HK-2 (cell line): ENCODE data around the gene HIGD1B.

Experiments
- DNase-seq: peaks from one replicate; pipeline ENCODE4 v3.0.0-alpha.2; 2018; ENCODE audit not compliant: unreplicated experiment

HIGD1B gene

DNA sequence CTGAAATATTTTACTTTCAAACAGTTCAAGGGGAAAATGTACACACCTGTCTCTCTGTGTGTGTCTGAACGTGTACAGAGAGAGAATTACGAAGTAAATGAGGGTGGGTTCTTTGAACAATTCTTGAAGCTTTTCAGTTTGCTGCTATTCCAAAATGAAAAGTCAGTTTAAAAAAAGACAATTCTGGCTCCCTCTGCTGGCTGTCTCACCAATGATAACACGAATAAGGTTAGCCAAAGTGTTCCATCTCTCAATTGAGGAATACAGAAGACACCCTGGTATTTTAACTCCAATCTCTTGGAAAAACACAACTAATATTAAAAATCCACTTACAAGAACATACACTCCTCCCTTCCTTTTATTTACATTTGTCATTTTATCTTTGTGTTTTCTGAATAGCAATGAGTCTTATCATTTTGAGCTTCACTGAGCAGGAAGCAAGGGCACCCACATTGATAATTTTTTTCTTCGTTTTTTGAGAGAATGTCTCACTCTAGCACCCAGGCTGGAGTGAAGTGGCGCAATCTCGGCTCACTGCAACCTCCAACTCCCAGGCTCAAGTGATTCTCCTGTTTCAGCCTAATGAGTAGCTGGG lies 31.0 kb downstream of the HIGD1B start:
- DNase-seq = no peak

DNA sequence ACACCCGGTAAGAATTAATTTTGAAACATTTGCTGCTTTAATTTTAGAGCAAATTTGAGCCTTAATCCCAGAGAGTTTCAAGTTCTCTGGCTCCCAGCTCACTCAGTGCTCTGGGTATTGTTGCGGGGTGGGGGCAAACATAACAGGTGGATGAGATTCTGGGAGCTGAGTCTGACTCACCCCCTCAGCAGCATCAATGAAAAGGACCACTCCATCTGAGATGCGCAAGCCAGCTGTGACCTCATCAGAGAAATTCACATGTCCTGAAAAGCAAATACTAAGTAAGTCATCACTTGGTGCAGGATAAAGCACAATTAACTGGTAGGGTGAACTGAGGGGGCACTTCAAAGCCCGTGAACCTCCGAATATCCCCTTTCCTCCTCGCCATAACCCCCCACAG lies 31.7 kb downstream of the HIGD1B start:
- DNase-seq = no peak

DNA sequence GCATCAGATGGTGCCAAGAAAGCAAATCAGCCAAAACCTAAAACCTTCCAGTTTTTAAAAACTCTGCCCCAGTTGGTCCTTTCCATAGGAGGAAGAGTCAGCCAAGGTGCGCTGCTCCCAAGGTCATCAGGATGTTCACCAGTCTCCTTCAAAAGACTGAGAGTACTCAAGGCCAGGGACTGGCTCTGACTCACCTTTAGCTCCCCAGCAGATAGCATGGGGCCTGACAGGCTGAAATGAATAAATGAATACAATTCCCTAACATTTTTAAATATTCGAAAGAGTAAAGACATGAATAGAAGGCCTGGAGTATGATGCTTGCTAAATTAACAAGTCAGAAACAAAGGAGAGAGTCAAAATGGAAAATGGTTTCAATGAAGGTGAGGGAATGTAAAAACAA lies 32.4 kb downstream of the HIGD1B start:
- DNase-seq = no peak

DNA sequence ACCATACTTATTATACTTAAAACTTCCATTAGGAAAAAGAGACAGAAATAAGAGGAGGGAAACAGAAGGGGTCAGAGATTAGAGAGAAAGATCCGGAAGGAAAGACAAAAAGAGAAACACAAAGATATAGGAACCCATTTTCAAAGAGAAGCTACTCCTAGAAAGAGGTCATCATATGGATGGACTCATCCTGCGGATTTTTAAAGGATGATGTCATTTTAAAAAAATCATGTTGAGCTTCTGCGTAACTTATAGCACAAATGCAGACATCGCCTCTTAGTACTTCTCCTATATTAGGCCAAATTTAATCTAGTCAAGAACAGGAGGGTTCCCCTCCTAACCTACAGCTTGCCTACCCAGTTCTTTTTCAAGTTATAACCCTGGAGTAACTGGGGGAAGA lies 33.5 kb downstream of the HIGD1B start:
- DNase-seq = no peak

DNA sequence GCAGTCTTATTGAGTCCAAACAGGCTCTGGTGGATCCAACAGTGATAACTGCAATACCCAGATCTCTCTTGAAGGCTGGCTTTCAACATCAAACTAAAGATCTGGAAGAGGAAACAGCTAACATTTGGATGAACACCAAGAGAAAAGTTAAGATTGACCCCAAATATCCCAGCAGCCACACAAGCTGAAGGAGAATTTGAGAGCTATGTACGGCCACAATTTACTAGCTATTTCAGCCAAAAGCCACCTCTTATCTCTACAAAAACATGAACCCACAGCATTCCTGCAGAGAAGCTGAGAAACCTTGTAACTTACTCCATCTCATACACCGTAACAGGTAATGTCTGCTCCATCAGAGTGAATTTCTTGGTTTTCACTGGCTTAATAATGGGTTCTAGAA lies 37.3 kb downstream of the HIGD1B start:
- DNase-seq = no peak

DNA sequence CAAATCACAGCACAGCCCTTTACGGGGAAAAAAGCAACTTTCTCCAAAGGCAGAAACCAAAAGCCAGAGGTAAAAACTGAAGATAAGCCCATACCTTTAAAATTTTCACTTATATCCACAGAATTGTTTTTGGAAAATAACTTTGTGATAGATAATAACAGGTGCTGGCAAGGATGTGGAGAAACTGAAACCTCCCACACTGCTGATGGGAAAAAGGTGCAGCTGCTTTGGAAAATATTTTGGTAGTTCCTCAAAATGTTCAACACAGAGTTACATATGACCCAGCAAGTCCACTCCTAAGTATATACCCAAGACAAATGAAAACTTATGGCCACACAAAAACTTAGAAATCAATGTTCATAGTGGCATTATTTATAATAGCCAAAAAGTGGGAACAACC lies 39.3 kb downstream of the HIGD1B start:
- DNase-seq = no peak

DNA sequence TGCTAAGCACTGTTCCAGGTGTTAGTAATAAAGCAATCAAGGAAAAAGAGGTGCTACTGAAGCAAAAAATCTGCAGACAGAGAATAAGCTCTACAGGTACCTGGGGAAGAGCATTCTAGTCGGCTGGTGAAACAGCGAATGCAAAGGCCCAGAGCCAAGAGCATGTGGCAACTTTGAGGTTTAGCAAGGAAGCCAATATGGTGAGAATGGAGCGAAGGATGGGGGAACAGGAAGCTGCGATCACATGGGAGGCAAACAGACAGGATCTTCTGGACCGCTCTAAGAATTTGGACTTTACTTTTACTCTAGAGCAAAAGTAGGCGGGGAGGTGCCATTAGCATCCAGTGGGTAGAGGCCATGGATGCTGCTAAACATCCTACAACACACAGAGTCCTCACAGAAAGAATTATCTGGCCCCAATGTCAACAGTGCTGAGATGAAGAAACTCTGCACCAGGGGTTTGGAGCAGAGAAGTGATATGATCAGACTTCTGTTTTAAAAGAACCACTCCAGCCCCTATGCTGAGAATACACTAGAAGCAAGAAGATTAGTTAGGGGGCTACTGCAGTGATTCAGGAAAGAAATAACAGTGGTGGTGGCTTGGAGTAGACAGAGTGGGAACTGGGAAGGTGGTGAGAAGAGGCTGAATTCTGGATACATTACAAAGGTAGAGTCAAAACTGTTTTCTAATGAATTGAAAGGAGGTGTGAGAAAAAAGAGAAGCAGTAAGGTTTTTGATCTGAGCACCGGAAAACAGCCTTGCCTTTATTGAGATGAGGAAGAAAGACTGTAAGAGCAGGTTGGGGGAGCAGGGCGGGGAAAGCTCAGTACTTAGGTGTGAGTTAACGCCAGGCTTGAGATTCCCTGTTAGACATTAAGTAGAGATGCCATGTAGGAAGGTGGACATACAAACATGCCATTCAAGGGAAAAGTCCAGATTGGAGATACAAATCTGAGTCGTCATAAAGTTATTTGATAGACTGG lies 40.6 kb downstream of the HIGD1B start:
- DNase-seq = no peak

DNA sequence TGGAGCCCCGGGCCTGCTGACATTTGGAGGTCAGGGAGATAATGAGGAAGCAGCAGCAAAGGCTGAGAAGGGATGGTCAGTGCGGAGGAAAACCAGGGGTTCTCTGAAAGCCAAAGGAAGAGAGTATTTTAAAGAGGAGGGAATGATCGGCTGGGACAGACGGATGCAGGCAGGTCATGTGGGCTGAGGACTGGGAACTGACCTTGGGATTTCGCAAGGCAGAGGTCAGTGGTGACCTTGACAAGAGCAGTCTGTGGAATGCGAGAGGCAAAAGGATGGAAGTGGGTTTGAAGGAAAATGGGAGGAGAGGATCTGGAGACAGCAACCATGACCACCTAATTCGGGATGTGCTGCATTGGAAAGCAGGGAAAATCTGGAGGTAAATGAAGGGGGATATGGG lies 41.3 kb downstream of the HIGD1B start:
- no peak for DNase-seq

DNA sequence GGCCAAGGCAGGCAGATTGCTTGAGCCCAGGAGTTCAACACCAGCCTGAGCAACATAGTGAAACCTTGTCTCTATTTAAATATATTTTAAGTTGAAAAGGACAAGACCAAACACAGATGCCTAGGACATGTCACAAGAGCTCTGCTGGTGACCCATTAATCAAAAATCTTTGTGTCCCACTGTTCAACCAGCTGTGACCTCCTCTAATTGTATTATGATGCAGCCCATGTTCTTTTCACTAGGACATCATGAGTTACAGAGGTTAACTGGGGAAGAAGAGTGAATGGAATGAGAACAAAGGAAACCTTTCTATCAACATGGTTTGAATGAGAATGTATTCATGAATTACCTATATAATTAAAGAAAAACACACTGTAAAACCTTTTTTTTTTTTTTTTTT lies 44.6 kb downstream of the HIGD1B start:
- no peak for DNase-seq

DNA sequence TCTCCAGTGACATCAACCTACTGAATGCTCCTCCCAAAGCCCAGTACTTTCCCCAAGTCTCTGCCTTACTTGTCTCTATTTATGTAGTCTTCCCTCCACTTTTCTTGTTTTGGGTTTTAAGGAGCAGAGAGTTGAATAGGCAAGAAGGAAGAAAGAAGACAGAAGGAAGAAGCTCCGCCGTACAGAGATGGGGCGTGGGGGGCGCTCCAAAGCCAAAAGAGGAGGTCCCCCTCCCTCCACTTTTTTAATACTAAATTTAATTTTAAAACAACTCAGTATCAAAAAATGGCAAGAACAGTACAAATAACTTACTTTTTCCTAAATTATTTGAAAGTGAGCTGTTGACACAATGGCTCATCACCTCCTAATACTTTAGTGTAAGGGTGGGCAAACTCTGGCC lies 47.0 kb downstream of the HIGD1B start:
- no peak for DNase-seq

DNA sequence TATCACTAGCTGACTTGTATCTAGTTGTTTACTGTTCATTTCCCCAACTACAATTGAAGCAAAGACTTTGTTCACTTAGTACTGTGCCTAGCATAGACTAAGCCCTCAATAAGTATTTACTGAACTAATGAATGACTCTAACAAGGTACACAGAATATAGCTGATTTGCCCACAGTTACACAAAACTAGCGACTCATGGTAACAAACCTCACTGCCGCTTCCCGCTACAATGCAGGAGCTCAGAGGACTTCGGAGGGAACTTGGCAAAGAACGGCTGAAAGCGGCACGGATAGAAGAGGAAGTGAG lies 51.0 kb downstream of the HIGD1B start:
- DNase-seq = no peak

DNA sequence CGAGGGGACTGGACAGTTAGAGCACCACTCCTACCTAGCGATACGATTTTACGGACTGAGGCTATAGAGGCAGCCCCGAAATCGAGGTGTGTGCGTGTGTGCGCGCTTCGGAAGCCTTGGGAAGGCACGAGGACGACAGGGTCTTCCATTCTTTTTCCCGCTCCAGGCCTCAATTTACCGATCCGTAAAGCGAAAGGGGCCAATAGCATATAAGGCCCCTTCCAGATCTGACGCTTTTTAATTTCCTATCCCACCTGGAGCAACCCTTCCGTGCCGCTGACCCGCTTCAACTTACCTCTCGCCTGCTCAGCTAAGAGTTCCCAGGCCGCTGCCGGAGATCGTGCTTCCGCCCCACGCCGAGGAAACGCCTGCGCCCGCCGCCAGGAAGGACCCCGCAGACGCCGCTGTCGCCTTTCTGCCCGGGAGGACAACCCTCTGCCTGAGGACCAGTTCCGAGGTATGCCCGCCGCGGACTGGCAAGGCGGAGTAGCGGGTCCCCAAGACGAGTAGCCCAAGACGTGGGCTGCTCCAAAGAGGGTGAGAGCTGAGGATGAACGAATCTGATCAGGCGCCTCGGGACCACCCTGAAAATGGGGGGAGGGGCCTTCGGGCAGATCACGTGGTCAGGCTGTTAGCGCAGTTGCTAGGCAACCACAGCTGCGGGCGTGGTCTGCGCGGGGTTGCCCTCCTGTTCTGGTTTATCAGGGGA lies 51.5 kb downstream of the HIGD1B start, which contains the start of gene EFTUD2:
Gene EFTUD2 (minus strand): TSS at position 372 of the 709 bp plus-strand sequence. CDS start 4,924 bp downstream, outside the sequence.
- peak; percentile 89 for DNase-seq
